Placental pericyte (primary cell): Measurements from ENCODE around the gene CYP2B6. TPM values are rescaled to one million over a fixed set of nuclear protein-coding genes. Genes with fewer than 3 reads are reported as not detected.

Experiments
- total RNA-seq: library from RNA; depleted of rRNA; stranded (reverse); fragments of >200 nt; gene quantifications from 2 replicates; pipeline ENCODE4 v1.2.3, GENCODE V29; 2012

CYP2B6 gene
- not detected in 2 replicates for total RNA-seq

GRCh38 chr19:40990972-40991381 is at the start of gene CYP2B6:
Gene CYP2B6, plus strand, starts transcription at chr19:40991282. Its CDS starts 24 bp downstream, at chr19:40991306.

Other genes starting within 250 kb of the CYP2B6 start
- 1.1 and 2.0 TPM in 2 replicates for gene ACTMAP, start 240.8 kb upstream of the CYP2B6 start, total RNA-seq
- 33.7 and 55.4 TPM in 2 replicates for gene SNRPA, start 240.1 kb upstream of the CYP2B6 start, total RNA-seq
- gene MIA, start 215.8 kb upstream of the CYP2B6 start, total RNA-seq, result not detected in 2 replicates
- 11.7 and 19.9 TPM in 2 replicates for gene RAB4B, start 213.0 kb upstream of the CYP2B6 start, total RNA-seq
- gene EGLN2, start 192.1 kb upstream of the CYP2B6 start, total RNA-seq, result 101 and 103 TPM in 2 replicates
- not detected in 2 replicates for gene CYP2A6, start 140.8 kb upstream of the CYP2B6 start, total RNA-seq
- not detected in 2 replicates for gene CYP2A7, start 109.1 kb upstream of the CYP2B6 start, total RNA-seq
- not detected in 2 replicates for gene CYP2A13, start 97.2 kb downstream of the CYP2B6 start, total RNA-seq
- gene CYP2F1, start 123.2 kb downstream of the CYP2B6 start, total RNA-seq, result not detected in 2 replicates
- 12.2 and 67.0 TPM in 2 replicates for gene CYP2S1, start 201.9 kb downstream of the CYP2B6 start, total RNA-seq
- 265 and 531 TPM in 2 replicates for gene AXL, start 227.9 kb downstream of the CYP2B6 start, total RNA-seq